Nucleus accumbens (tissue), 56 donors: ENCODE measurements around the gene SIGLEC14.
"Not testable (repeated sequence)": the region's sequence is repeated elsewhere in the genome, so short reads cannot be mapped to it uniquely, and the experiment has no call there.

Experiments
- DNase-seq, 56 donors: peaks; one replicate each; lab custom pipeline; 2025; lab: John Stamatoyannopoulos, UW

The SIGLEC14 gene

DNA sequence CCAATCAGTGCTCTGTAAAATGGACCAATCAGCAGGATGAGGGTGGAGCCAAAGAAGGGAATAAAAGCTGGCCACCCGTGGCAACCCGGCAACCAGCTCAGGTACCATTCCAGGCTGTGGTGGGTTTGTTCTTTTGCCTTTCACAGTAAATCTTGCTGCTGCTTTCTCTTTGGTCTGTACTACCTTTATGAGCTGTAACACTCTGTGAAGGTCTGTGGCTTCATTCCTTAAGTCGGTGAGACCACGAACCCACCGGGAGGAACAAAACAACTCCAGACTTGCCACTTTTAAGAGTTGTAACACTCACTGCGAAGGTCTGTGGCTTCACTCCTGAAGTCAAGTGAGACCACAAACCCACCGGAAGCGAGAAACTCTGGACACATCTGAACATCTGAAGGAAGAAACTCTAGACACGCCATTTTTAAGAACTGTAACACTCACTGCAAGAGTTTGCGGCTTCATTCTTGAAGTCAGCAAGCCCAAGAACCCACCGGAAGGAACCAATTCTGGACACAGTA is 30.0 kb upstream of the SIGLEC14 start:
- DNase-seq: no peak

- DNase-seq: not testable (repeated sequence)
These were observed 29.4 kb upstream of the SIGLEC14 start for GRCh38 chr19:51675911-51676565.

DNA sequence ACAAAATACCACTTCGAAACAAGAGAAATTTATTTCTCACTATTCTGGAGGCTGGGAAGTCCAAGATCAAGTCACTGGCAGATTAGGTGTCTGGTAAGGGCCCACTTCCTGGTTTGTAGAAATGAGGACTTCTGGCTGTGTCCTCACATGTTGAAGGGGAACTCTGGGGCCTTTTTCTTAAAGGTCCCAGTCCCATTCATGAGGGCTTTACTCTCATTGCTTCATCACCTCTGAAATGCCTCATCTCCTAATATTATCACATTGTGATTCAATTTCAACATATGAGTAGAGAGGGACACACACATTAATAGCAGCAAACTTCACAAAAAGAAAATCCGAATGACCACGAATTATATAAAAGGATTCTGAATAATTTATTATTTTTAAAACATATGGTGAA is 21.6 kb upstream of the SIGLEC14 start:
- DNase-seq: no peak

GRCh38 chr19:51664997-51665396 is 18.4 kb upstream of the SIGLEC14 start:
- no peak for DNase-seq

DNA sequence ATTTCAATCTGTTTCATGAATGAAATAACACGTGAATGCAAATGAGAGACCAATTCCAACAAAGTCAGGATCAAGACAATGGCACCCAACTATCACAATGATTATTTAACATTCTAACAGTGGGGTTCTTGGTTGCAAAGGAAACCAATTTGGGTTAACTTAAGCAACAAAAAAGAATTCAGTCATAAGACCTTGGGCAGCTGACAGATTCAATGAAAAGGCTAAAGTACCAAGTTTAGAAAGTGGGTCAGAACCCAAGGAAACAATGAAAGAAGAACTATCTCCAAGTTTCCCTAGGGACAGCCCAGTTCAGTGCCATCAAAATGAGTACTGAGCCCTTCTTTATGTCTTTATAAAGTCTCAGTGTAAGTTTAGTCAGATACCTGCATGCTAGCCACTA is 17.5 kb upstream of the SIGLEC14 start:
- no peak for DNase-seq

GRCh38 chr19:51663650-51664049 is 17.0 kb upstream of the SIGLEC14 start:
- DNase-seq: no peak

DNA sequence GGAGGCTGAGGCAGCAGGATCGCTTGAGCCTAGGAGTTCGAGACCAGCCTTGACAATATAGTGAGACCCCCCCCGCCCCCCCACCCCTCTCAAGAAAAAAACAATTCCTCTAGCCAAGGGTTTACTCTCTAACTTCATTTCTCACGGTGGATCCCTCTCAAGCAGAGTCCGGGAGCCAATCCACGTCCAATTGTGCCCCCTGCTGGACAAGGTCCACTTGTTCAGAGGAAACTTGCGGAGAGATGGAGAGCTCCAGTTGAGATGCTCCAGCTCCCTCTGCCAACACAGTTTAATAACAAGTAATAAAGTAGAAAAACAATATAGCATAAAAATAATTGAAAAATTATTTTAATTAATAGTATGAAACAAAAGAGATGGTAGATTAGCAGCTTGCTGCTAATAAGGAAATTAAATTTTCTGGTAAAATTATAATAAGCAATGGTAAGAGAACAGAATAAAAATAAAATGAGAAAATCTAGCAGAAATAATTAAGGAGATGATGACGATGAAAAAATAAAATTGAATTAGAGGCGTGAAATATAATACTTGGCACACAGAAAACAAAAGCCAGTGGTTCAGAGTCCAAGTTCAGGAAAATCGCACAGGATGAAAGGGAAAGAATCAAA is 14.5 kb upstream of the SIGLEC14 start:
- DNase-seq: peak in 50 of 56 donors; percentile 5 to 87 (median 44)

DNA sequence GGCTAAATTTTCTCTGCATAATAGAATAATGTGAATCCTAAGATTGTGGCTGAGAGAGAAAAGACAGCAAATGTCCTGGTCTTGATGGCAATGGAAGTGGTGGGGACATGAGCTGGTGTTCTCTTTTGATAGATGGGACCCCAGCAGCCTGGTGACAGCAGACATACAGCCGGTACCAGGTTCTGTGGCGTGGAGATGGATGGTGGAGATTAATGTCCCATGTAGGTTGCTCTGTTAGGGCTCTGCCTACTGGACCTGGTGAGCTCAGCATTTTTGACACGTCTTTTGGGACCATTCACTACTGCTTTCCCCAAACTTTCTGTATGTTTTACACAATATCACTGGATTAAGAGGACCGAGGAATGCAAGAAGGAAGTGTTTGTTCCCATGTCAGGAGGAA is 8.2 kb upstream of the SIGLEC14 start:
- DNase-seq: no peak

GRCh38 chr19:51653162-51653561 is 6.5 kb upstream of the SIGLEC14 start:
- DNase-seq: no peak

DNA sequence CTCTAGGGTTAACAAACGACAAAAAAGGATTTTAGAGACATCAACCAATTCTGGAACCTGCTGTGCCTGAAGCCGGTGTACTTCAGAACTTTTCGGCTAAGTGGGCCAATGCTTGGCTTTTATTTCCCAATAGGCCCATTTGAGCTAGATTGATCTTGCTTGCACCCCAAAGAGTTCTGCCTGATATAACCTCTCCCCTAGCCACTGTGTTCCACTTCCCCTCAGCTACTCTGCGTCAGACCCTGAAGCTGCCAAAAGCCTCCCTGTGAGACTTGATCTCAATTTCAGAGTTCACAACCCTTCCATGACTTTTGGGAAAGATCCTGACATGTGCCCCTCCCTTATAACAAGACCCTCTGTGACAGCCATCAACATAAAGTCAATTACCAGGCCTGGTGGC is 5.6 kb upstream of the SIGLEC14 start:
- no peak for DNase-seq

DNA sequence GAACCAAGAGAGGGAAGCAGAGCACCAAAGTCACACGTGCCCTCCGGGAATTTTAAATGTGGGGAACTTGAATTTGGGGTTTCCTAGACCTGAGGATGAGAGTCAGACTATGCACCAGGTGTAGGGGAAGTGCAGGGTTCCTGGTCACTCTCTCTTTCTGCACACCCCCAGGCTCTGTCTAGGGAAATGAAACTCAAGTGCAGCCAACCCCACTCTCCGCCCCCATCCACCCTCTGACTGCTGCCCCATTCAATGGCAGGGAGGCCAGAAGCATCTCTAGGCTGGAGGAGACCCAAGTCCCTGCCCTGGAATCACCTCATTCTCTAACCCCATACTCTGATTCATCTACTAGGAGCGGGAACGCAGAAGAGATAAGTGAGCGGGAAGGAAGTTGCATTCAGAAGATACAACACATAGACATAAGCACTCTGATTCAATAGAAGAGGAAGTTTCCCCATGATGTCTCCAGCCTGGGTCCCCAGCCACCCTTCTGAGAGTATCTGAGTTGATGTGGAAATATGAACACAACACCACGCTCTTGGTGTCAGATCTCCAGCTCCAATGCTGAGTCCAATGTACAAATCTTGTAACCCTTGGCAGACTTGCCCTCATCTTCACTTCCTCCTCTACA is 4.7 kb upstream of the SIGLEC14 start:
- peak in 1 of 56 donors; percentile 33 for DNase-seq

GRCh38 chr19:51647318-51647717 is 693 bp upstream of the SIGLEC14 start:
- no peak for DNase-seq

- DNase-seq: no peak
These were observed 1.9 kb downstream of the SIGLEC14 start for GRCh38 chr19:51644636-51645271.

DNA sequence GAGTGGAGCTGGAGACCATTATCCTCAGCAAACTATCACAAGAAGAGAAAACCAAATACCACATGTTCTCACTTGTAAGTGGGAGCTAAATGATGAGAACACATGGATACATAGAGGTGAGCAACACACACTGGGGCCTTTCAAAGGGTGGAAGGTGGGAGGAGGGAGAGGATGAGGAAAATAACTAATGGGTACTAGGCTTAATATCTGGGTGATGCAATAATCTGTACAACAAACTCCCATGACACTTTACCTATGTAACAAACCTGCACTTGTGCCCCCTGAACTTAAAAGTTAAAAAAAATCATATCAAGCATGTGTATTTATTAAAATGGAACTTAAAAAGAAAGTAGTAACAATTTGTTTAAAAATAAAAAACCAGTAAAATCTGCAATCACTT is 5.0 kb downstream of the SIGLEC14 start:
- DNase-seq: no peak

GRCh38 chr19:51640386-51640785 is 6.2 kb downstream of the SIGLEC14 start:
- no peak for DNase-seq

DNA sequence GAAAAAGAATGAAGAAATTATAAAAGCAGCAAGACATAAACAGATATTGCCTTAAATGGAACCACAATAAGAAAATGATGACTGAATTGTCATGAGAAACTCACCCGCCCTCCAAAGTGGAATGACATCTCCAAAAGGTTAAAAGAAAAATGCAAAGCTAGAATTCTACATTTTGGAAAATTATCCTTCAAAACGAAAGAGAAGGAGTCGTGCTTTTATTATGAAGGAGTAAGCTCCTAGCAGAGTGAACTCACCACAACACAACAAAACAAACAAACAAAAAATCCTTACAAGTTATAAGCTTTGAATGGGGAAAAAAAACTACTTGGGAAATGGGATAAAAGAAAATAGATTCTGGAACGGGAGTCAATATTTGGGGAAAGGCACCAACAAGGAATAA is 6.7 kb downstream of the SIGLEC14 start:
- no peak for DNase-seq

DNA sequence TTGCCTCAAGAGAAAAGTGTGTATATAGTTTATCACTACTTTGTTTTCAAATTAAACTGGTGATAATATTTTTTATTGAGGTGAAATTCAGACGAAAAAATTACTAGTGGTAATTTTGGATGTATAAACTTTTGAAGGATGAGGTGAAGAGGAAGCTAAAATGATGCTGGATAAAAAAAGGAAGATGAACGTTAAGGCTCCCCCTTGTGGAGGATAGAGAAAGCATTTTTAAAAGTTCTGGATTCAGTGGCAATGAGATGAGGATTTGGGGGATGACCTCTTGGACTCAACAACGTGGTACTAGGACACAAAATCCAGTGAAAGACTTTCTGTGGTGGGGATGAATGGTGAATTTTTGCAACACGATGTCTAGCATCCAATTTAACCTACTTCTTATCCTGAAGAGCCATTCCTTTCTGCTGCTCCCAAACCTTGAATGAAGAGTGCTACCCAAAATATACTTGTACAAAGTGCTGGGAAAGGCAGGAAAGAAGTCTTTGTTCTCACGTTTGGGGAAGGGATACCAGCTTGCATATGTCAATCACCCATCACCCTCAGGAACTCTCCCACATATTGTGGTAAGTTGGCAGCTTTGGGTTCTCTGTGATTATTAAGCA is 9.2 kb downstream of the SIGLEC14 start:
- DNase-seq: no peak

DNA sequence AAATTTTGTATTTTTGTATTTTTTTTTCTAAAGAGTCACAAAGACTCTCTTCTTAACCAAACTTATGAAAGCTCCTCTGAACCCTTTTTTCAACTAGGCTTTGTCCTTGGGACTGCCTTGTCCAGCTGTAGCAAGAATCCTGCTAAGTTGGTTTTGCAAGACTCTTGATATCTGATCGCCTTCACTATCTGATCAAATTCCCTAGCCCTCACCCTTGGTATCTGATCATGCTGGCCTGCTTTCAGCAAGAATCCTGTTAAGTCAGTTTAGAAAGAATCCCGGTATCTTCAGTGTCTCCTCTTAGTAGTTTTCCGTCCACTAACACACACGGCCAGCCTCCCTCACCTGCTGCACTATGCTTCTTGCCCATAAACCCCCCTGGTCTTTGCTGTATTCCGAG is 14.5 kb downstream of the SIGLEC14 start:
- DNase-seq: no peak

DNA sequence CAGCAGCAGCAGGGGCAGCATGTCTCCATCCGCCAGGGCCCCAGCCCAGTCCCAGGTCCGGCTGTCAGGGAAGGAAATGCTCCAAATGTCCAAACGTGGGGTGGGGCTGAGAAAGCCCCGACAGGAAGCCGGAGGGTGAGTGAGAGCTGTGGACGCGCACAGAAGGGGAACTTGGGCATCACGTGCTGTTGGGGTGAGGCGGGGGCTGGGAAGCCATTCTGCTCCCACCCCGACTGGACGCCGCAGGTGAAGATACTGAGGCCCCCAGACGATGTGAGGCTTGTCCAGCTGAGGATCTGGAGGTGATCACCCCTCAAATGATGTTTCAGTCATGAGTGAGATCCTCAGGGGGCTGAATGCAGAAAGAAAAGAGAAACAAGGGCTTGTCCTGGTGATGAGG is 16.3 kb downstream of the SIGLEC14 start, which contains the start of gene SIGLEC5:
TSS of gene SIGLEC5 (minus strand) at position 87 of the 400 bp plus-strand sequence. CDS start at position 21, 66 bp downstream.
- DNase-seq: peak in 1 of 56 donors; percentile 6

- DNase-seq: no peak
These were observed 18.3 kb downstream of the SIGLEC14 start for GRCh38 chr19:51628153-51628939.
